GM23338 (cell line): Measurements from ENCODE around the gene HVCN1. TPM values are rescaled to one million over a fixed set of nuclear protein-coding genes. Genes with fewer than 3 reads are reported as not detected.

ENCODE experiments used
- ATAC-seq: fragments of 200-7000 bp; cut with Tn5 transposase; 3 replicates; pipeline ENCODE4 v1.9.1; 2020
- DNase-seq: peaks from one replicate; pipeline ENCODE4 v3.0.0-alpha.2; 2015; ENCODE audit warnings: low spot score
- H2AFZ ChIP-seq: fragments of 200-600 bp; sonication (generic); 2 replicates; pipeline ENCODE4 v1.8.0; 2016; ENCODE audit warnings: antibody characterized with exemption, mild to moderate bottlenecking, moderate library complexity
- H3F3A ChIP-seq: fragments of 200-600 bp; sonication (generic); replicated peaks from 2 replicates; pipeline ENCODE4 v1.8.0; 2017; ENCODE audit warnings: antibody characterized with exemption, mixed run types, low read depth
- H3K27ac ChIP-seq: fragments of 200-600 bp; sonication (generic); 2 replicates; pipeline ENCODE4 v1.6.1; 2016; ENCODE audit warnings: low read depth
- H3K27me3 ChIP-seq: fragments of 200-600 bp; sonication (generic); 2 replicates; pipeline ENCODE4 v1.8.0; 2016; ENCODE audit warnings: mild to moderate bottlenecking, mixed run types, moderate library complexity; ENCODE audit not compliant: insufficient read depth
- H3K36me3 ChIP-seq: fragments of 200-600 bp; sonication (generic); 2 replicates; pipeline ENCODE4 v1.8.0; 2016; ENCODE audit warnings: mild to moderate bottlenecking; ENCODE audit not compliant: insufficient read depth
- H3K4me1 ChIP-seq: fragments of 200-600 bp; sonication (generic); 2 replicates; pipeline ENCODE4 v1.8.0; 2016; ENCODE audit warnings: mild to moderate bottlenecking, moderate library complexity; ENCODE audit not compliant: insufficient read depth
- H3K4me2 ChIP-seq: fragments of 200-600 bp; sonication (generic); 2 replicates; pipeline ENCODE4 v1.7.1; 2017; ENCODE audit warnings: mixed run types
- H3K4me3 ChIP-seq: fragments of 200-600 bp; sonication (generic); 2 replicates; pipeline ENCODE4 v1.6.1; 2016; ENCODE audit warnings: mixed run types
- H3K79me2 ChIP-seq: fragments of 200-600 bp; sonication (generic); replicated peaks from 2 replicates; pipeline ENCODE4 v1.8.0; 2017; ENCODE audit warnings: mild to moderate bottlenecking; ENCODE audit not compliant: insufficient read depth
- H3K9me2 ChIP-seq: fragments of 200-600 bp; sonication (generic); 2 replicates; pipeline ENCODE4 v1.8.0; 2017; ENCODE audit not compliant: insufficient read depth
- H4K20me1 ChIP-seq: fragments of 200-600 bp; sonication (generic); replicated peaks from 2 replicates; pipeline ENCODE4 v1.8.0; 2017; ENCODE audit warnings: mild to moderate bottlenecking; ENCODE audit not compliant: insufficient read depth
- H3K27ac Mint-ChIP-seq: 2 replicates; pipeline ENCODE4 v1.8.0; 2020; ENCODE audit warnings: inconsistent platforms, mild to moderate bottlenecking, moderate library complexity, mixed read lengths
- H3K27me3 Mint-ChIP-seq: 3 replicates; pipeline ENCODE4 v1.8.0; 2022; ENCODE audit warnings: low read depth, mild to moderate bottlenecking, moderate library complexity, mixed read lengths, inconsistent platforms; ENCODE audit not compliant: insufficient read depth, poor library complexity
- H3K36me3 Mint-ChIP-seq: 3 replicates; pipeline ENCODE4 v1.8.0; 2021; ENCODE audit warnings: low read depth, mild to moderate bottlenecking, inconsistent platforms, moderate library complexity, mixed read lengths
- H3K4me1 Mint-ChIP-seq: 3 replicates; pipeline ENCODE4 v1.8.0; 2020; ENCODE audit warnings: mild to moderate bottlenecking, inconsistent platforms, mixed read lengths
- H3K4me3 Mint-ChIP-seq: 3 replicates; pipeline ENCODE4 v1.8.0; 2021; ENCODE audit warnings: moderate library complexity, mild to moderate bottlenecking, inconsistent platforms, mixed read lengths
- H3K9me3 Mint-ChIP-seq: 3 replicates; pipeline ENCODE4 v1.8.0; 2020; ENCODE audit warnings: moderate library complexity, mild to moderate bottlenecking, inconsistent platforms, mixed read lengths
- EZH2phosphoT487 ChIP-seq: fragments of 200-600 bp; sonication (generic); IDR thresholded peaks from one replicate; pipeline ENCODE4 v1.8.1; 2018; ENCODE audit warnings: antibody characterized with exemption; ENCODE audit not compliant: unreplicated experiment
- REST ChIP-seq: IDR thresholded peaks from one replicate; pipeline ENCODE4 v1.6.1; 2018; ENCODE audit warnings: antibody characterized with exemption; ENCODE audit not compliant: unreplicated experiment
- ZNF462 ChIP-seq: fragments of 250-450 bp; sonication (Bioruptor Pico); IDR thresholded peaks from 2 replicates; pipeline ENCODE4 v1.5.0; 2020; ENCODE audit warnings: mild to moderate bottlenecking, moderate library complexity
- polyA plus RNA-seq: library from polyadenylated mRNA; unstranded; fragments of >200 nt; fragmentation: Nextera tagmentation; extraction: Ambion mirVana; gene quantifications from 2 replicates; pipeline ENCODE4 v1.2.1, GENCODE V29; 2016
- total RNA-seq: library from RNA; depleted of rRNA; stranded (reverse); fragments of >200 nt; shearing (Covaris generic); gene quantifications from 2 replicates; pipeline ENCODE4 v1.2.3, GENCODE V29; 2014
- TF ChIP-seq, protein P1 (sequence below), 2 experiments: fragments of 200-600 bp in 1 of 2; sonication (generic) in 1 of 2; conservative IDR thresholded peaks; 2 replicates each; pipeline versions ENCODE4 v1.5.1 to v1.6.1; 2016 to 2017; ENCODE audit warnings: antibody characterized with exemption in 2 of 2, low read depth in 2 of 2, mild to moderate bottlenecking in 2 of 2, moderate library complexity in 1 of 2

The HVCN1 gene
- total and polyA plus RNA-seq, 2 experiments from 2014 or later, result 10.4 to 10.7 TPM

- H3K79me2 ChIP-seq, result no peaks in the 10 kb centered on the region
Observed at GRCh38 chr12:110619534-110619953, 69.4 kb downstream of the HVCN1 start.

More at GRCh38 chr12:110619534-110619953, 69.4 kb downstream of the HVCN1 start:
- Histone ChIP-seq H3K4me1 (peaks cover under 1% of the 10 kb centered on the region; the same call in 1 of the 2 replicates), H3K4me3 (no peak overlapping the region), H3F3A (no peaks in the 10 kb centered on the region), H3K4me2 (no peak overlapping the region), H3K27me3 (no peaks in the 10 kb centered on the region), H2AFZ (no peak overlapping the region), H4K20me1 (no peaks in the 10 kb centered on the region), H3K36me3 (no peaks in the 10 kb centered on the region), H3K27ac (no peak overlapping the region), H3K9me2 (no peaks in the 10 kb centered on the region)
- no peak for DNase-seq
- Mint-ChIP-seq H3K9me3 (no peaks in the 10 kb centered on the region), H3K4me1 (peaks cover 8% of the 10 kb centered on the region; the same call in 1 of the 3 replicates), H3K4me3 (no peak overlapping the region), H3K27ac (no peak overlapping the region), H3K36me3 (no peaks in the 10 kb centered on the region), H3K27me3 (no peaks in the 10 kb centered on the region)
- TF ChIP-seq, protein P1, sequence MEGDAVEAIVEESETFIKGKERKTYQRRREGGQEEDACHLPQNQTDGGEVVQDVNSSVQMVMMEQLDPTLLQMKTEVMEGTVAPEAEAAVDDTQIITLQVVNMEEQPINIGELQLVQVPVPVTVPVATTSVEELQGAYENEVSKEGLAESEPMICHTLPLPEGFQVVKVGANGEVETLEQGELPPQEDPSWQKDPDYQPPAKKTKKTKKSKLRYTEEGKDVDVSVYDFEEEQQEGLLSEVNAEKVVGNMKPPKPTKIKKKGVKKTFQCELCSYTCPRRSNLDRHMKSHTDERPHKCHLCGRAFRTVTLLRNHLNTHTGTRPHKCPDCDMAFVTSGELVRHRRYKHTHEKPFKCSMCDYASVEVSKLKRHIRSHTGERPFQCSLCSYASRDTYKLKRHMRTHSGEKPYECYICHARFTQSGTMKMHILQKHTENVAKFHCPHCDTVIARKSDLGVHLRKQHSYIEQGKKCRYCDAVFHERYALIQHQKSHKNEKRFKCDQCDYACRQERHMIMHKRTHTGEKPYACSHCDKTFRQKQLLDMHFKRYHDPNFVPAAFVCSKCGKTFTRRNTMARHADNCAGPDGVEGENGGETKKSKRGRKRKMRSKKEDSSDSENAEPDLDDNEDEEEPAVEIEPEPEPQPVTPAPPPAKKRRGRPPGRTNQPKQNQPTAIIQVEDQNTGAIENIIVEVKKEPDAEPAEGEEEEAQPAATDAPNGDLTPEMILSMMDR (conservative IDR thresholded peaks at IDR 0.05; ENCODE audit: low read depth in 2 of 2), result peak in 1 of 2 experiments; percentile 12; a peak in 1 of 4 replicates
- TF ChIP-seq ZNF462 (CRISPR knock-in tag), result no peak
- no peak for TF ChIP-seq REST
- no peak for TF ChIP-seq EZH2phosphoT487
- no peak; the same call in 2 of the 3 replicates for ATAC-seq
